Neuronal stem cell (in vitro differentiated cells): ENCODE data around the gene TNNT1.
"Not testable (repeated sequence)": the region's sequence is repeated elsewhere in the genome, so short reads cannot be mapped to it uniquely, and the experiment has no call there.

Experiments
- DNase-seq: peaks from one replicate; pipeline ENCODE4 v3.0.0-alpha.2; 2013; ENCODE audit warnings: low spot score
- H2AFZ ChIP-seq: one replicate; pipeline ENCODE4 v1.6.1; 2013; ENCODE audit warnings: mild to moderate bottlenecking, low read length, inconsistent platforms
- H2AK5ac ChIP-seq: 2 replicates; pipeline ENCODE4 v1.6.1; 2013; ENCODE audit warnings: low read depth, mild to moderate bottlenecking, inconsistent platforms, low read length, moderate library complexity, mixed read lengths
- H2BK120ac ChIP-seq: 2 replicates; pipeline ENCODE4 v1.6.1; 2013; ENCODE audit warnings: low read depth, mild to moderate bottlenecking, inconsistent platforms, low read length, moderate library complexity, mixed read lengths
- H2BK12ac ChIP-seq: one replicate; pipeline ENCODE4 v1.6.1; 2013; ENCODE audit warnings: low read length, inconsistent platforms
- H2BK15ac ChIP-seq: 2 replicates; pipeline ENCODE4 v1.6.1; 2013; ENCODE audit warnings: mild to moderate bottlenecking, low read length, inconsistent platforms, mixed read lengths
- H2BK5ac ChIP-seq: one replicate; pipeline ENCODE4 v1.6.1; 2013; ENCODE audit warnings: inconsistent platforms, mild to moderate bottlenecking, low read length, moderate library complexity
- H3K14ac ChIP-seq: one replicate; pipeline ENCODE4 v1.6.1; 2013; ENCODE audit warnings: low read length, inconsistent platforms
- H3K18ac ChIP-seq: 2 replicates; pipeline ENCODE4 v1.6.1; 2013; ENCODE audit warnings: low read length, inconsistent platforms
- H3K23ac ChIP-seq: 2 replicates; pipeline ENCODE4 v1.6.1; 2013; ENCODE audit warnings: low read depth, mild to moderate bottlenecking, mixed read lengths, low read length, inconsistent platforms; ENCODE audit not compliant: poor library complexity
- H3K27ac ChIP-seq: replicated peaks from 3 replicates; pipeline ENCODE4 v1.5.1; 2013; ENCODE audit warnings: low read length, inconsistent platforms
- H3K27me3 ChIP-seq, 3 experiments: 2 replicates each; pipeline ENCODE4 v1.6.1; 2013; ENCODE audit warnings: low read length in 3 of 3, mild to moderate bottlenecking in 2 of 3, inconsistent platforms in 1 of 3, low read depth in 1 of 3, mixed read lengths in 1 of 3, moderate library complexity in 1 of 3; ENCODE audit not compliant: control insufficient read depth in 3 of 3, insufficient read depth in 3 of 3
- H3K36me3 ChIP-seq, 2 donors: replicated peaks in 1 of 2; 2 replicates each; pipeline ENCODE4 v1.6.1; 2013; ENCODE audit warnings: low read length in 2 of 2; ENCODE audit not compliant: control insufficient read depth in 2 of 2, insufficient read depth in 2 of 2
- H3K4ac ChIP-seq: 2 replicates; pipeline ENCODE4 v1.6.1; 2013; ENCODE audit warnings: inconsistent platforms, mild to moderate bottlenecking, low read length, moderate library complexity
- H3K4me1 ChIP-seq, 2 donors: 1 replicate in 1 of 2; 2 replicates in 1 of 2; pipeline ENCODE4 v1.6.1; 2013; ENCODE audit warnings: low read length in 2 of 2, low read depth in 1 of 2; ENCODE audit not compliant: control insufficient read depth in 2 of 2, insufficient read depth in 1 of 2
- H3K4me2 ChIP-seq: one replicate; pipeline ENCODE4 v1.6.1; 2013; ENCODE audit warnings: mild to moderate bottlenecking, low read length, inconsistent platforms; ENCODE audit not compliant: insufficient read depth, poor library complexity, severe bottlenecking
- H3K4me3 ChIP-seq, 2 donors: 2 replicates each; pipeline ENCODE4 v1.5.1; 2013; ENCODE audit warnings: low read length in 2 of 2, mild to moderate bottlenecking in 2 of 2, inconsistent platforms in 1 of 2, moderate library complexity in 1 of 2
- H3K79me1 ChIP-seq: one replicate; pipeline ENCODE4 v1.6.1; 2013; ENCODE audit warnings: low read depth, mild to moderate bottlenecking, inconsistent platforms, low read length, moderate library complexity
- H3K9ac ChIP-seq: one replicate; pipeline ENCODE4 v1.6.1; 2013; ENCODE audit warnings: mild to moderate bottlenecking, low read depth, low read length, inconsistent platforms; ENCODE audit not compliant: poor library complexity
- H3K9me3 ChIP-seq, 2 donors: replicated peaks in 1 of 2; 2 replicates each; pipeline versions ENCODE3 to v1.6.1; 2013; ENCODE audit warnings: low read length in 2 of 2, mild to moderate bottlenecking in 2 of 2, inconsistent platforms in 1 of 2, low read depth in 1 of 2, mixed read lengths in 1 of 2, moderate library complexity in 1 of 2; ENCODE audit not compliant: control insufficient read depth in 2 of 2, insufficient read depth in 1 of 2
- H4K8ac ChIP-seq: one replicate; pipeline ENCODE4 v1.6.1; 2013; ENCODE audit warnings: low read depth, mild to moderate bottlenecking, inconsistent platforms, low read length, moderate library complexity
- H4K91ac ChIP-seq: one replicate; pipeline ENCODE4 v1.6.1; 2013; ENCODE audit warnings: low read length, low read depth, mild to moderate bottlenecking, inconsistent platforms; ENCODE audit not compliant: poor library complexity
- WGBS, 2 donors: extraction: QIAGEN DNeasy Blood & Tissue Kit; methylation state at CpG; one replicate each; pipeline ENCODE4 v1.1.7; 2013; ENCODE audit warnings: missing lambda C conversion rate in 2 of 2, mixed read lengths in 1 of 2; ENCODE audit not compliant: insufficient read length in 2 of 2, insufficient replicate concordance in 1 of 2; ENCODE audit errors: extremely low coverage in 2 of 2; 5-methylcytosine and 5-hydroxymethylcytosine counted together

The TNNT1 gene

GRCh38 chr19:55156202-55157063 is 7.4 kb upstream of the TNNT1 start:
- no peak overlapping the region for H4K8ac ChIP-seq
- no CpG with 5 or more reads among the region's 52 CpGs for WGBS, 2 donors
- peaks cover 0 to 4% of the 10 kb centered on the region in 2 donors for H3K9me3 ChIP-seq

GRCh38 chr19:55155784-55156183 is 6.8 kb upstream of the TNNT1 start:
- H3K4ac ChIP-seq, H2AK5ac ChIP-seq, H4K8ac ChIP-seq, DNase-seq, H3K9me3 ChIP-seq, H3K23ac ChIP-seq, H2BK15ac ChIP-seq, H3K36me3 ChIP-seq, H4K91ac ChIP-seq, H3K79me1 ChIP-seq, H3K4me1 ChIP-seq, H2BK12ac ChIP-seq, H3K14ac ChIP-seq, H2BK120ac ChIP-seq: not testable (repeated sequence)
- no CpG with 5 or more reads among the region's 5 CpGs for WGBS, 2 donors
- peak overlapping the region; percentile 47 to 79 for H3K4me3 ChIP-seq
- H3K4me2 ChIP-seq, result peak overlapping the region; percentile 66
- H2AFZ ChIP-seq, result peak overlapping the region; percentile 95
- H2BK5ac ChIP-seq, result peak overlapping the region; percentile 14
- peak overlapping the region; percentile 22 for H3K9ac ChIP-seq
- peak overlapping the region; percentile 8 for H3K27ac ChIP-seq
- H3K18ac ChIP-seq, result peak overlapping the region; percentile 22
- H3K27me3 ChIP-seq, result peaks cover 0 to 19% (median 7%) of the 10 kb centered on the region in 3 experiments

More at GRCh38 chr19:55156202-55157063, 7.4 kb upstream of the TNNT1 start:
- Histone ChIP-seq H3K36me3 (no peaks in the 10 kb centered on the region), H2BK120ac (no peak overlapping the region), H2BK15ac (peak overlapping the region; percentile 100), H3K4me3 (peak overlapping the region; percentile 47 to 79), H3K27me3 (peaks cover 3 to 23% (median 13%) of the 10 kb centered on the region in 3 experiments), H2BK12ac (no peak overlapping the region), H2AK5ac (no peak overlapping the region), H3K79me1 (no peaks in the 10 kb centered on the region), H3K4ac (no peak overlapping the region), H3K9ac (peak overlapping the region; percentile 77), H3K14ac (peak overlapping the region; percentile 6), H3K4me1 (peaks cover 4 to 7% of the 10 kb centered on the region in 2 donors), H3K18ac (peak overlapping the region; percentile 98), H4K91ac (peak overlapping the region; percentile 85), H2BK5ac (peak overlapping the region; percentile 87), H3K23ac (no peak overlapping the region), H2AFZ (peak overlapping the region; percentile 95), H3K4me2 (peak overlapping the region; percentile 66), H3K27ac (peak overlapping the region; percentile 8)
- DNase-seq, result peak; percentile 91

GRCh38 chr19:55153652-55154264 is 4.8 kb upstream of the TNNT1 start:
- Histone ChIP-seq H3K4ac (no peak overlapping the region), H2AK5ac (no peak overlapping the region), H4K91ac (no peak overlapping the region), H4K8ac (no peak overlapping the region), H3K9ac (peak overlapping the region; percentile 12), H3K18ac (no peak overlapping the region), H3K9me3 (peaks cover 0 to 2% of the 10 kb centered on the region in 2 donors), H3K36me3 (no peaks in the 10 kb centered on the region), H2BK120ac (no peak overlapping the region), H2BK15ac (no peak overlapping the region), H3K4me2 (no peak overlapping the region), H3K79me1 (no peaks in the 10 kb centered on the region), H3K14ac (no peak overlapping the region), H3K27me3 (peaks cover 0 to 27% (median 7%) of the 10 kb centered on the region in 3 experiments), H3K23ac (no peak overlapping the region), H3K27ac (no peak overlapping the region), H3K4me1 (peaks cover 5 to 13% of the 10 kb centered on the region in 2 donors), H2BK12ac (no peak overlapping the region), H3K4me3 (no peak overlapping the region), H2BK5ac (no peak overlapping the region), H2AFZ (no peak overlapping the region)
- DNase-seq, result no peak
- WGBS, 2 donors, result no CpG with 5 or more reads among the region's 12 CpGs

- Histone ChIP-seq H3K18ac (no peak overlapping the region), H3K23ac (no peak overlapping the region), H2BK15ac (no peak overlapping the region), H3K36me3 (no peaks in the 10 kb centered on the region), H3K4me3 (no peak overlapping the region), H2BK120ac (no peak overlapping the region), H2BK5ac (no peak overlapping the region), H3K4me2 (no peak overlapping the region), H3K4ac (no peak overlapping the region), H3K27ac (no peak overlapping the region), H4K8ac (no peak overlapping the region), H2AFZ (peak overlapping the region; percentile 67), H3K79me1 (no peaks in the 10 kb centered on the region), H4K91ac (no peak overlapping the region), H2AK5ac (no peak overlapping the region), H3K9ac (no peak overlapping the region), H3K9me3 (peaks cover 0 to 2% of the 10 kb centered on the region in 2 donors), H3K4me1 (peaks cover 8 to 25% of the 10 kb centered on the region in 2 donors), H3K27me3 (peaks cover 0 to 29% (median 3%) of the 10 kb centered on the region in 3 experiments), H2BK12ac (no peak overlapping the region), H3K14ac (no peak overlapping the region)
- DNase-seq, result no peak
These were observed 3.0 kb upstream of the TNNT1 start for GRCh38 chr19:55152017-55152416.
